Measurements from ENCODE around the gene NTSR2. TPM values are rescaled to one million over a fixed set of nuclear protein-coding genes. Genes with fewer than 3 reads are reported as not detected.

The NTSR2 gene, protein sequence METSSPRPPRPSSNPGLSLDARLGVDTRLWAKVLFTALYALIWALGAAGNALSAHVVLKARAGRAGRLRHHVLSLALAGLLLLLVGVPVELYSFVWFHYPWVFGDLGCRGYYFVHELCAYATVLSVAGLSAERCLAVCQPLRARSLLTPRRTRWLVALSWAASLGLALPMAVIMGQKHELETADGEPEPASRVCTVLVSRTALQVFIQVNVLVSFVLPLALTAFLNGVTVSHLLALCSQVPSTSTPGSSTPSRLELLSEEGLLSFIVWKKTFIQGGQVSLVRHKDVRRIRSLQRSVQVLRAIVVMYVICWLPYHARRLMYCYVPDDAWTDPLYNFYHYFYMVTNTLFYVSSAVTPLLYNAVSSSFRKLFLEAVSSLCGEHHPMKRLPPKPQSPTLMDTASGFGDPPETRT
- not detected for total RNA-seq

- DNase-seq (ENCODE audit: extremely low spot score in 2 of 2), result peak in 1 of 2 donors; percentile 88
- Histone ChIP-seq H3K27me3 (no peaks in the 10 kb centered on the region), H3K4me3 (no peak within 1 kb of the TSS), H3K27ac (no peak within 1 kb of the TSS), H3K4me1 (peaks cover 5% of the 10 kb centered on the region), H3K36me3 (no peaks in the 10 kb centered on the region), H3K9me3 (no peaks in the 10 kb centered on the region)
- intact Hi-C loops (cut with DNase I), result no loop called here
- TF ChIP-seq POLR2AphosphoS5 (IDR thresholded peaks at IDR 0.05; ENCODE audit: insufficient read depth in 1 of 2, low read depth in 1 of 2), result no peak
- no peak for TF ChIP-seq POLR2A (IDR thresholded peaks at IDR 0.05)
- TF ChIP-seq CTCF (IDR thresholded peaks at IDR 0.05), result no peak
Measured at GRCh38 chr2:11669454-11670291, at the start of gene NTSR2. Gene NTSR2, minus strand, starts transcription at chr2:11670195. Its CDS starts 66 bp downstream, at chr2:11670129.

DNA sequence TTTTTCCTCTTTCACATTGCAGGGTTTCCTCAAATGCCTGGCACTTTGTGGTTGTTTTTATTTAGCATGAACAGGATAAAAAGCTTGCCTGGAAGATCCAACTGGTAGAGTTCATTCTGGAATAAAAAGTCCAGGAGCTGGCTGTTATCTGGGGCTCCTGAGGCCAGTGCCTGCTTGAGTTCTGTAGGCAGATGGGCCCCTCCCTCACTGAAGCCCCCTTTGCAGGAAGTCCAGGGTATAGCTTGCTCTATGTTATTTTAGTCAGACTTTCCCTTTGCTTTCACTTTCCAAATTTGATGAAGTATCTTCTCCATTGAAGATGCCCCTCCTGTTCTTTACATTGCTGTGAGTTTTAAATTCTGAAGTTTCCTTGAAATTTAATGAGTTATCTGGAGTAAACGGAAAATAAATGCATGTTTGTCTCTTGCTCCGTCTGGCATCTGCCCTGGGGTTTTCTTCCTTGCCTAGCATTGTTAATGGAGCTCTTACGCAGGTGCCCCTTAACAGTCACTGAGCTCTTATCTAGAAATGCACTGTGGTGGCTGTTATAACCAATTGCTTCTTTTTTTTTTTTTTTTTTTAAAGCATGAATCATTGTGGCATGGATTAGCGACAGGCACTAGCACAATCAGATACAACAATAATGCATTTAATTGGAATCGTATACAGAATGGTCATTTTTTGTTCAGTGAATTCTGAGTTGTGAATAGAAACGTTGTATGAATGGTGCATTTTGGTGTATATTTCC lies 49.4 kb upstream of the NTSR2 start:
- H3K4me1 ChIP-seq, result no peaks in the 10 kb centered on the region
- H3K27me3 ChIP-seq, result no peaks in the 10 kb centered on the region
- no peaks in the 10 kb centered on the region for H3K9me3 ChIP-seq
- H3K27ac ChIP-seq, result no peak overlapping the region
- intact Hi-C loops (cut with DNase I), result no loop called here
- no peak for DNase-seq (ENCODE audit: extremely low spot score in 2 of 2)
- no peaks in the 10 kb centered on the region for H3K36me3 ChIP-seq
- H3K4me3 ChIP-seq, result no peak overlapping the region
- TF ChIP-seq POLR2A (IDR thresholded peaks at IDR 0.05) (no peak), POLR2AphosphoS5 (IDR thresholded peaks at IDR 0.05; ENCODE audit: insufficient read depth in 1 of 2, low read depth in 1 of 2) (no peak), CTCF (IDR thresholded peaks at IDR 0.05) (no peak)

- no peaks in the 10 kb centered on the region for H3K27me3 ChIP-seq
- H3K27ac ChIP-seq, result no peak overlapping the region
- intact Hi-C loops (cut with DNase I), result no loop called here
- H3K4me1 ChIP-seq, result no peaks in the 10 kb centered on the region
- H3K36me3 ChIP-seq, result no peaks in the 10 kb centered on the region
- DNase-seq (ENCODE audit: extremely low spot score in 2 of 2), result no peak
- TF ChIP-seq POLR2A (IDR thresholded peaks at IDR 0.05) (no peak), CTCF (IDR thresholded peaks at IDR 0.05) (no peak), POLR2AphosphoS5 (IDR thresholded peaks at IDR 0.05; ENCODE audit: insufficient read depth in 1 of 2, low read depth in 1 of 2) (no peak)
- H3K9me3 ChIP-seq, result no peaks in the 10 kb centered on the region
- H3K4me3 ChIP-seq, result no peak overlapping the region
Measured at GRCh38 chr2:11718606-11719005, 48.6 kb upstream of the NTSR2 start.

DNA sequence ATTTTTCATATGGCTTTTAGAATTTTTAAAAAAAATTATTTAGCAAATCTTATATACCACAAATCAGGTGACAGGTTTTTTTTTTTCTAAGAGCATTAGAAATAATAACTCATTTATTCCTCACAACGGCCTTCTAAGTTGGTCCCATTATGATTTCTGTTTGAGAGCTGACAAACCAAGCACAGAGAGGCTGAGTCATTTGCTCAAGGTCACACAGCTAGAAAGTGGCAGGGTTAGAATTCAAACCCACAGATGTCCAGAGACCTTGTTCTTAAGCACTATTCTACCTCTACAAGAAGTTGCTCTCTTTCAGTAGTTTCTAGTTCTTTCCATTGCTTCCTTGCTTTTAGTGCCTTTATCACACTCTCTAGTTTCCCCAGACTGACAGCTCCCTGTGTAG lies 47.6 kb upstream of the NTSR2 start:
- no peaks in the 10 kb centered on the region for H3K27me3 ChIP-seq
- no peaks in the 10 kb centered on the region for H3K4me1 ChIP-seq
- H3K27ac ChIP-seq, result no peak overlapping the region
- no peak for DNase-seq (ENCODE audit: extremely low spot score in 2 of 2)
- H3K9me3 ChIP-seq, result no peaks in the 10 kb centered on the region
- H3K36me3 ChIP-seq, result no peaks in the 10 kb centered on the region
- TF ChIP-seq CTCF (IDR thresholded peaks at IDR 0.05), result no peak
- TF ChIP-seq POLR2AphosphoS5 (IDR thresholded peaks at IDR 0.05; ENCODE audit: insufficient read depth in 1 of 2, low read depth in 1 of 2), result no peak
- TF ChIP-seq POLR2A (IDR thresholded peaks at IDR 0.05), result no peak
- intact Hi-C loops (cut with DNase I), result no loop called here
- no peak overlapping the region for H3K4me3 ChIP-seq
